Endodermal cell (in vitro differentiated cells): Measurements from ENCODE around the gene C1QL4. TPM values are rescaled to one million over a fixed set of nuclear protein-coding genes. Genes with fewer than 3 reads are reported as not detected.
A peak's percentile ranks its signal among the peaks of the same experiment; 100 is the strongest.

Source experiments
- DNase-seq: peaks from one replicate; pipeline ENCODE4 v3.0.0-alpha.2; 2017
- H3K27ac ChIP-seq: 2 replicates; pipeline ENCODE4 v1.5.1; 2013; ENCODE audit warnings: mild to moderate bottlenecking, low read depth, low read length, moderate library complexity
- H3K27me3 ChIP-seq: 2 replicates; pipeline ENCODE4 v1.6.1; 2013; ENCODE audit warnings: mild to moderate bottlenecking, low read length, moderate library complexity; ENCODE audit not compliant: insufficient read depth, control insufficient read depth, poor library complexity, severe bottlenecking
- H3K36me3 ChIP-seq: 2 replicates; pipeline ENCODE4 v1.7.0; 2013; ENCODE audit warnings: mild to moderate bottlenecking, low read length, moderate library complexity; ENCODE audit not compliant: control insufficient read depth, insufficient read depth
- H3K4me1 ChIP-seq: one replicate; pipeline ENCODE4 v1.7.0; 2013; ENCODE audit warnings: low read length; ENCODE audit not compliant: control insufficient read depth, insufficient read depth
- H3K4me3 ChIP-seq: 2 replicates; pipeline ENCODE4 v1.5.1; 2013; ENCODE audit warnings: mild to moderate bottlenecking, low read length, moderate library complexity
- H3K9ac ChIP-seq: 2 replicates; pipeline ENCODE4 v1.6.1; 2013; ENCODE audit warnings: mild to moderate bottlenecking, low read length, moderate library complexity; ENCODE audit not compliant: poor library complexity, severe bottlenecking; ENCODE audit errors: extremely low read depth
- H3K9me3 ChIP-seq: 2 replicates; pipeline ENCODE4 v1.6.1; 2013; ENCODE audit warnings: mild to moderate bottlenecking, low read length, moderate library complexity; ENCODE audit not compliant: control insufficient read depth
- H3K27ac Mint-ChIP-seq: 2 replicates; pipeline ENCODE4 v1.8.0; 2020; ENCODE audit warnings: mixed read lengths
- H3K27me3 Mint-ChIP-seq: 2 replicates; pipeline ENCODE4 v1.8.0; 2021; ENCODE audit warnings: mild to moderate bottlenecking, mixed read lengths; ENCODE audit not compliant: insufficient read depth
- H3K36me3 Mint-ChIP-seq: 2 replicates; pipeline ENCODE4 v1.8.0; 2020; ENCODE audit warnings: low read depth, mixed read lengths
- H3K4me1 Mint-ChIP-seq: 2 replicates; pipeline ENCODE4 v1.8.0; 2020; ENCODE audit warnings: mixed read lengths
- H3K4me3 Mint-ChIP-seq: 2 replicates; pipeline ENCODE4 v1.8.0; 2020; ENCODE audit warnings: mild to moderate bottlenecking, moderate library complexity, mixed read lengths
- H3K9me3 Mint-ChIP-seq: 2 replicates; pipeline ENCODE4 v1.8.0; 2020; ENCODE audit warnings: mild to moderate bottlenecking, mixed read lengths
- WGBS, 2 experiments: methylation state at CpG; one replicate each; pipeline versions ENCODE4 v1.1.5 to v1.1.7; 2013; ENCODE audit warnings: missing lambda C conversion rate in 2 of 2, mixed read lengths in 1 of 2; ENCODE audit not compliant: insufficient coverage in 1 of 2, insufficient read length in 1 of 2; 5-methylcytosine and 5-hydroxymethylcytosine counted together
- total RNA-seq, 2 donors: library from RNA; stranded (reverse); fragmentation: NEBNext Ultra II Directional in 1 of 2; extraction: Animal tissue kit (Norgen Biotek cat#: 25700) in 1 of 2; gene quantifications; 2 replicates in 1 of 2; 3 replicates in 1 of 2; pipeline ENCODE4 v1.2.1, GENCODE V29; 2021
- TF ChIP-seq, protein P1 (sequence below): fragments of 200-600 bp; sonication (generic); conservative IDR thresholded peaks from 2 replicates; pipeline ENCODE4 v1.5.0; 2021; ENCODE audit warnings: antibody characterized with exemption, mild to moderate bottlenecking

C1QL4 gene
- total RNA-seq, 2 donors from 2014 or later, result 0.20 to 0.38 TPM

DNA sequence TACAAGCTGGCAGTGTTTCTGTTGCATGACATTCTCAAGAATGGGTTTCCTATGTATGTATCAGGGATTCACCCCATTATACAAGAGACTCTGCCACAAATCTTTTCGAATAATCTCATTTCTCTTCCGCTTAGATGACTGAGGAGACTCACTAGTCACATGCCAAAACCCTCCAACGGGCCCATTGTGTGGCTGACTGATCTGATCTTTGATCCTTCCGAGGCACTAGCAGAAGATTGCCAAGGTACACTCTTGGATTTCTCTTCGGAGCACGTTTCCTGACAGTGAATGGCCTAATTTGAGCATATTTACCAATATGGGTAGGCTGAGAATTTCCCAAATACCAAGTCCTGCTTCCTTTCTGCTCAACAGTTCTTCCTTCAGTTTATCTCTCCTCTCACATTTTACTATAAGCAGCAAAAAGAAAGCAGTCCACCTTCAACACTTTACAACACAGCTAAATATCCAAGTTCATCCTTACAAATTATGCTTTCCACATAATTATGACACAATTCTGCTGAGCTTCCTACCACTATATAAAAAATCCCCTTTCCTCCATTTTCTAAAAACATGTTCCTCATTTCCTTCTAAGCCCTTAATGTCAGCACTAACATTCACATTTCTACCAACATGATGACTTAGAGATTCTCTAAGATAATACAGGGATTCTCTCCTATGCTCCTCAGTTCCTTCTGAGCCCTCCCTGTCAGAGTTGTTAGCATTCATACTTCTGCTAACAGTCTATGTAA, 31.1 kb downstream of the C1QL4 start:
- Histone ChIP-seq H3K27ac (no peak overlapping the region), H3K4me1 (no peaks in the 10 kb centered on the region), H3K9me3 (no peaks in the 10 kb centered on the region), H3K27me3 (no peaks in the 10 kb centered on the region), H3K9ac (no peak overlapping the region), H3K4me3 (no peak overlapping the region), H3K36me3 (no peaks in the 10 kb centered on the region)
- no peak overlapping the region for H3K4me3 Mint-ChIP-seq
- TF ChIP-seq, protein P1, sequence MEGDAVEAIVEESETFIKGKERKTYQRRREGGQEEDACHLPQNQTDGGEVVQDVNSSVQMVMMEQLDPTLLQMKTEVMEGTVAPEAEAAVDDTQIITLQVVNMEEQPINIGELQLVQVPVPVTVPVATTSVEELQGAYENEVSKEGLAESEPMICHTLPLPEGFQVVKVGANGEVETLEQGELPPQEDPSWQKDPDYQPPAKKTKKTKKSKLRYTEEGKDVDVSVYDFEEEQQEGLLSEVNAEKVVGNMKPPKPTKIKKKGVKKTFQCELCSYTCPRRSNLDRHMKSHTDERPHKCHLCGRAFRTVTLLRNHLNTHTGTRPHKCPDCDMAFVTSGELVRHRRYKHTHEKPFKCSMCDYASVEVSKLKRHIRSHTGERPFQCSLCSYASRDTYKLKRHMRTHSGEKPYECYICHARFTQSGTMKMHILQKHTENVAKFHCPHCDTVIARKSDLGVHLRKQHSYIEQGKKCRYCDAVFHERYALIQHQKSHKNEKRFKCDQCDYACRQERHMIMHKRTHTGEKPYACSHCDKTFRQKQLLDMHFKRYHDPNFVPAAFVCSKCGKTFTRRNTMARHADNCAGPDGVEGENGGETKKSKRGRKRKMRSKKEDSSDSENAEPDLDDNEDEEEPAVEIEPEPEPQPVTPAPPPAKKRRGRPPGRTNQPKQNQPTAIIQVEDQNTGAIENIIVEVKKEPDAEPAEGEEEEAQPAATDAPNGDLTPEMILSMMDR, result no peak
- peaks cover 5% of the 10 kb centered on the region for H3K4me1 Mint-ChIP-seq
- H3K9me3 Mint-ChIP-seq, result no peaks in the 10 kb centered on the region
- no peak overlapping the region for H3K27ac Mint-ChIP-seq
- 83 to 91% methylated on average over 5 to 6 of the region's 6 CpGs for WGBS, 2 experiments
- no peak for DNase-seq
- H3K36me3 Mint-ChIP-seq, result no peaks in the 10 kb centered on the region
- H3K27me3 Mint-ChIP-seq, result peaks cover 50% of the 10 kb centered on the region

DNA sequence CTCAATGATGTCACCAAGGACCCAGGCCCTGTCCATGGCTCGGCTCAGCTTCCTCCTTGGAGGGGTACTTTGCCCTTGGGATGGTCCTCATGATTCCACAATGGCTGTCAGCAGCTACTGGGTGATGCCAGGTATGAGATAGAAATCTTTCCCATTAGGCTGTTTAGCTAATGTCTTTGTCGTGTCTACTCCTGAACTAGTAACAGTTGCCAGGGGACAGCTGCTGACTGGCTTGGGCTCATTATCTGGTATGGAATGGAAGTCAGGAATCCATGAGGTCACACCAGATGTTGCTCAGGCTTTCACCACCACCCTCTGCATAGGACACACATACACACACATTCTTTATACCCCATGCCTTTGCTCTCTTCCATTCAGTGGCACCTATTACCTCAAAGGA, 32.8 kb downstream of the C1QL4 start:
- Histone ChIP-seq H3K9ac (no peak overlapping the region), H3K9me3 (no peaks in the 10 kb centered on the region), H3K36me3 (no peaks in the 10 kb centered on the region), H3K27me3 (no peaks in the 10 kb centered on the region), H3K4me3 (no peak overlapping the region), H3K4me1 (no peaks in the 10 kb centered on the region), H3K27ac (no peak overlapping the region)
- TF ChIP-seq, protein P1, result no peak
- H3K4me1 Mint-ChIP-seq, result peaks cover 5% of the 10 kb centered on the region
- 88 to 92% methylated on average over 1 to 2 of the region's 2 CpGs for WGBS, 2 experiments
- H3K27ac Mint-ChIP-seq, result no peak overlapping the region
- H3K4me3 Mint-ChIP-seq, result no peak overlapping the region
- no peaks in the 10 kb centered on the region for H3K36me3 Mint-ChIP-seq
- no peak for DNase-seq
- H3K27me3 Mint-ChIP-seq, result peaks cover 57% of the 10 kb centered on the region
- H3K9me3 Mint-ChIP-seq, result no peaks in the 10 kb centered on the region

DNA sequence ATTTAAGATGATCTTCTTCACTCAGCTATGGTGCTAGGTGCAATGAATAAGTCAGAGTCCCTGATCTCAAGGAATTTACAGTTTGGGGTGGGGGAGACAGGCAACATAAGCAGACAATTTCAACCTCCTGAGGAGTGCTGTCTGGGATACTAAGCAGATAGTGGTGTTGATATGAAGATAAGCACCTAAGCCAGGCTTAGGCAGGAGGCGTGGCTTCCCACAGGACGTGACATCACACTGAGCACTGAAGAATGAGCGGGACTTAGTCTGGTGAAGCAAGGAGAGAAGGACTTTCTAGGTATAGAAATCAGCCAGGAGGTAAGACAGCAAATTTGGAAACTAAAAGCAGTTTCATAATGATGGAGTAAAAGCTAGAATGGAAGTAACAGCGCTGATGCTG, 35.2 kb downstream of the C1QL4 start:
- no peaks in the 10 kb centered on the region for H3K36me3 Mint-ChIP-seq
- DNase-seq, result peak; percentile 67
- TF ChIP-seq, protein P1, result no peak
- H3K4me3 Mint-ChIP-seq, result no peak overlapping the region
- no peak overlapping the region for H3K27ac ChIP-seq
- no peaks in the 10 kb centered on the region for H3K9me3 ChIP-seq
- peaks cover 8% of the 10 kb centered on the region for H3K4me1 Mint-ChIP-seq
- no peak overlapping the region for H3K27ac Mint-ChIP-seq
- WGBS, 2 experiments, result 83 to 84% methylated on average over 4 of the region's 4 CpGs
- H3K9ac ChIP-seq, result no peak overlapping the region
- no peaks in the 10 kb centered on the region for H3K4me1 ChIP-seq
- no peak overlapping the region for H3K4me3 ChIP-seq
- H3K27me3 Mint-ChIP-seq, result peaks cover 73% of the 10 kb centered on the region
- H3K36me3 ChIP-seq, result no peaks in the 10 kb centered on the region
- no peaks in the 10 kb centered on the region for H3K9me3 Mint-ChIP-seq
- peaks cover 24% of the 10 kb centered on the region for H3K27me3 ChIP-seq
